Measurements from ENCODE around the gene COL6A2.

DNA sequence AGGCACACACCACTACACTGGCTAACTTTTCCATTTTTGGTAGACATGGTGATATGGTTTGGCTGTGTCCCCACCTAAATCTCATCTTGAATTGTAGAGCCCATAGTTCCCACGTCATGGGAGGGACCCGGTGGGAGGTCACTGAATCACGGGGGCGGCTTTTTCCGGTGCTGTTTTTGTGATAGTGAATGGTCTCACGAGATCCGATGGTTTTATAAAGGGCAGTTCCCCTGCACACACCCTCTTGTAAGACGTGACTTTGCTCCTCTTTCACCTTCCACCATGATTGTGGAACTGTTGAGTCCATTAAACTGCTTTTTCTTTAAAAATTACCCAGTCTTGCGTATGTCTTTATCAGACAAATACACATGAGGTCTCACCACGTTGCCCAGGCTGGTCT is 58.8 kb downstream of the COL6A2 start:
- TF ChIP-seq JUND (IDR thresholded peaks at IDR 0.05) (no peak), SMC3 (IDR thresholded peaks at IDR 0.05; ENCODE audit: low read depth, low read length) (no peak), POLR2AphosphoS5 (IDR thresholded peaks at IDR 0.05; ENCODE audit: low read depth, low read length) (no peak), EP300 (IDR thresholded peaks at IDR 0.05; ENCODE audit: borderline replicate concordance in 1 of 2, low read depth in 1 of 2, low read length in 1 of 2) (no peak), RCOR1 (IDR thresholded peaks at IDR 0.05; ENCODE audit: low read length) (no peak)
- TF ChIP-seq, protein P1, sequence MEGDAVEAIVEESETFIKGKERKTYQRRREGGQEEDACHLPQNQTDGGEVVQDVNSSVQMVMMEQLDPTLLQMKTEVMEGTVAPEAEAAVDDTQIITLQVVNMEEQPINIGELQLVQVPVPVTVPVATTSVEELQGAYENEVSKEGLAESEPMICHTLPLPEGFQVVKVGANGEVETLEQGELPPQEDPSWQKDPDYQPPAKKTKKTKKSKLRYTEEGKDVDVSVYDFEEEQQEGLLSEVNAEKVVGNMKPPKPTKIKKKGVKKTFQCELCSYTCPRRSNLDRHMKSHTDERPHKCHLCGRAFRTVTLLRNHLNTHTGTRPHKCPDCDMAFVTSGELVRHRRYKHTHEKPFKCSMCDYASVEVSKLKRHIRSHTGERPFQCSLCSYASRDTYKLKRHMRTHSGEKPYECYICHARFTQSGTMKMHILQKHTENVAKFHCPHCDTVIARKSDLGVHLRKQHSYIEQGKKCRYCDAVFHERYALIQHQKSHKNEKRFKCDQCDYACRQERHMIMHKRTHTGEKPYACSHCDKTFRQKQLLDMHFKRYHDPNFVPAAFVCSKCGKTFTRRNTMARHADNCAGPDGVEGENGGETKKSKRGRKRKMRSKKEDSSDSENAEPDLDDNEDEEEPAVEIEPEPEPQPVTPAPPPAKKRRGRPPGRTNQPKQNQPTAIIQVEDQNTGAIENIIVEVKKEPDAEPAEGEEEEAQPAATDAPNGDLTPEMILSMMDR (IDR thresholded peaks at IDR 0.05) = no peak
- TF ChIP-seq, protein P2, sequence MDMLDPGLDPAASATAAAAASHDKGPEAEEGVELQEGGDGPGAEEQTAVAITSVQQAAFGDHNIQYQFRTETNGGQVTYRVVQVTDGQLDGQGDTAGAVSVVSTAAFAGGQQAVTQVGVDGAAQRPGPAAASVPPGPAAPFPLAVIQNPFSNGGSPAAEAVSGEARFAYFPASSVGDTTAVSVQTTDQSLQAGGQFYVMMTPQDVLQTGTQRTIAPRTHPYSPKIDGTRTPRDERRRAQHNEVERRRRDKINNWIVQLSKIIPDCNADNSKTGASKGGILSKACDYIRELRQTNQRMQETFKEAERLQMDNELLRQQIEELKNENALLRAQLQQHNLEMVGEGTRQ (IDR thresholded peaks at IDR 0.05; ENCODE audit: borderline replicate concordance, low read depth, low read length) = no peak

Data from SK-N-SH (cell line).